Lower leg skin (tissue), 3 donors: ENCODE data around the gene LRCOL1.

ENCODE experiments used
- CTCF ChIP-seq, 3 donors: fragments of 450-650 bp; IDR thresholded peaks; one replicate each; pipeline ENCODE4 v1.5.1; 2016; ENCODE audit warnings: antibody characterized with exemption in 3 of 3, mild to moderate bottlenecking in 3 of 3, moderate library complexity in 2 of 3
- POLR2A ChIP-seq, 2 donors: fragments of 450-650 bp; IDR thresholded peaks; one replicate each; pipeline ENCODE4 v1.6.1; 2016 to 2017; ENCODE audit warnings: antibody characterized with exemption in 2 of 2, mild to moderate bottlenecking in 1 of 2, moderate library complexity in 1 of 2

- no peak for TF ChIP-seq CTCF (IDR thresholded peaks at IDR 0.05)
- TF ChIP-seq POLR2A (IDR thresholded peaks at IDR 0.05) = no peak
These were observed 49.6 kb downstream of the LRCOL1 start for GRCh38 chr12:132560614-132561426.
